Spinal cord (tissue), 10 donors: ENCODE data around the gene COQ4. TPM values are rescaled to one million over a fixed set of nuclear protein-coding genes. Genes with fewer than 3 reads are reported as not detected.

Experiments
- DNase-seq, 6 donors: peaks; one replicate each; pipeline versions ENCODE4 v3.0.0 to v3.0.0-alpha.2; 2013 to 2015; ENCODE audit warnings: low spot score in 6 of 6, low read depth in 4 of 6
- H3K27ac ChIP-seq: one replicate; pipeline ENCODE4 v1.5.1; 2013; ENCODE audit warnings: low read depth, low read length, control low read depth
- H3K27me3 ChIP-seq: one replicate; pipeline ENCODE4 v1.6.1; 2013; ENCODE audit warnings: low read length; ENCODE audit not compliant: control insufficient read depth, insufficient read depth
- H3K36me3 ChIP-seq: one replicate; pipeline ENCODE4 v1.6.1; 2013; ENCODE audit warnings: low read length; ENCODE audit not compliant: control insufficient read depth, insufficient read depth
- H3K4me1 ChIP-seq: one replicate; pipeline ENCODE4 v1.6.1; 2013; ENCODE audit warnings: low read length; ENCODE audit not compliant: control insufficient read depth, insufficient read depth
- H3K4me3 ChIP-seq: one replicate; pipeline ENCODE4 v1.5.1; 2013; ENCODE audit warnings: low read depth, low read length, control low read depth
- H3K9me3 ChIP-seq: one replicate; pipeline ENCODE4 v1.6.1; 2013; ENCODE audit warnings: low read length; ENCODE audit not compliant: control insufficient read depth, insufficient read depth
- WGBS: methylation state at CpG from one replicate; pipeline ENCODE4 v1.1.5; 2013; ENCODE audit warnings: missing lambda C conversion rate; ENCODE audit not compliant: insufficient coverage; 5-methylcytosine and 5-hydroxymethylcytosine counted together
- polyA plus RNA-seq, 2 donors: library from polyadenylated mRNA; unstranded; fragments of 120-200 nt; gene quantifications; one replicate each; pipeline ENCODE4 v1.2.1, GENCODE V29; 2013; ENCODE audit not compliant: insufficient read length in 2 of 2
- total RNA-seq, 2 donors: library from RNA; depleted of rRNA in 1 of 2; stranded (reverse); fragments of 120-200 nt in 1 of 2; fragments of >200 nt in 1 of 2; gene quantifications; one replicate each; pipeline versions ENCODE4 v1.2.3 to v1.2.4, GENCODE V29; 2013 to 2014
- donor health status: healthy.

The COQ4 gene
- total and polyA plus RNA-seq, 4 donors: 20.6 to 94.9 (median 66.7) TPM

DNA sequence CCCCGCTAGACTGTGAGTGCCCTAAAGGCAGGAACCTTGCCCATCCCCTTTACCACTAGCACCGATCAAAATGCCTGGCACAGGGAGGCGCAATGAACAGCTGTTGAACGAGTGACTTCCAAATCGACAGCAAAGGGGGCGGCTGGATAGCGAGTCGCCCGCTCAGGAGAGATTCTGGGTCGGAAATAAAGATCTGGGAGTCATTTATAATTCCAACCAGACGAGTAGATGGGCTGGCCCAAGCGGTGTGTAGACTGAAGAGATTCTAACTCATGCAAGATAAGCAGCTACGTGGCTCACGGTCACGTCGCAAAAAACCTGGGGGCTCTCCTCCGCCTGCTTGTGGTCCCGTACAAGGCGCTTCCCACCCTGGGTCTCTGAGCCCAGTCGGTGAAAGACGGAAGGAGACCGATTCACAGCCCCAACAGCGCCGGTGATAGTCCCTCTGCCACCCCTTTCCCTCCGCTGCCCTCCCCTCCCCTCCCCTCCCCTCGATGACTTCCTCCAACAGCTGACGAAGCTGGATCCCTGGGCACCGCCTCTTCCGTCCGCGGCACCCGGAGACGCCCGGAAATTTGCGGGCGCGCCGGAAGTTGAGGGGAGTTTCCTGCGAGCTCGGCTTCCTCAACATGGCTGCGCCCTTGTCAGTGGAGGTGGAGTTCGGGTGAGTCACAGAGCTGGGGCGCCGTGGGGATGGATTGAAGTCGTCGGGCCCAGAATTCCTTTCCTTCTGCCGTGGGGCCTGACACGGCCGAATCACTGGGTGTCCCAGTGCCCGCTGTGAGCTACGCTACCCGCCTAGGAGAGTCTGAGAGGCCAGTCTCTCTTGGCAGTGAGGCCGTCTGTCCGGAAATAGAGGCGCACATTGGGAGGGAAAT is 48.4 kb downstream of the COQ4 start, which contains the start of gene URM1:
TSS of gene URM1 (plus strand) at position 623 of the 878 bp plus-strand sequence. CDS start at position 630, 7 bp downstream.
- under 1% methylated on average over 48 of the region's 55 CpGs for WGBS
- H3K4me3 ChIP-seq: peak within 1 kb of the TSS; percentile 98
- H3K4me1 ChIP-seq: peaks cover 32% of the 10 kb centered on the region
- peak within 1 kb of the TSS; percentile 96 for H3K27ac ChIP-seq
- H3K36me3 ChIP-seq: peaks cover 14% of the 10 kb centered on the region
- no peaks in the 10 kb centered on the region for H3K27me3 ChIP-seq
- no peaks in the 10 kb centered on the region for H3K9me3 ChIP-seq
- peak in 4 of 6 donors; percentile 94 to 99 (median 97) for DNase-seq

DNA sequence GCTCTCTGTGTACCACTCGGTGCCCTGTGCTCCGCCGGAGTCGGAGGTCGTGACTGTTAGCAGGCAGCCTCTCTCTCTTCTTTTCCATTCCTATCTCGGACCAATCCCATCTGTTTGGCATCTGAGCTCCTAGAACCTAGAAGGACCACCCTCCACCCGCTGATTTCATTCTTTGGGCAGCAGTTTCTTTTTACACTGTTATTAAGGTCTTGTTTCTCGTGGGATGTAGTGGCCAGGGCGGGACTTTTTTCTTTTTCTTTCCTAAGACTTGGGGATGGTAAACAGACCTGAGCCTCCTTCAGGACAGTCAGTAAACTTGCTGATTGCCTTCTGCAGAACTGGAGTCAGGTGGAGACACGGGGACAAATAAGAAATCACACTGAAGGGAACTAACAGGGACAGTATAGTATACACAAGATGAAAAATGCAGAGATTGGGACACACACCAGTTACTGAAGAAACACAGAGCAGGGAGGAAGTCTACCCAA is 49.0 kb downstream of the COQ4 start:
- H3K27me3 ChIP-seq: no peaks in the 10 kb centered on the region
- peaks cover 35% of the 10 kb centered on the region for H3K4me1 ChIP-seq
- H3K27ac ChIP-seq: peak overlapping the region; percentile 96
- no peak for DNase-seq
- peak overlapping the region; percentile 98 for H3K4me3 ChIP-seq
- 0% methylated on average over 8 of the region's 10 CpGs for WGBS
- no peaks in the 10 kb centered on the region for H3K9me3 ChIP-seq
- H3K36me3 ChIP-seq: peaks cover 19% of the 10 kb centered on the region

DNA sequence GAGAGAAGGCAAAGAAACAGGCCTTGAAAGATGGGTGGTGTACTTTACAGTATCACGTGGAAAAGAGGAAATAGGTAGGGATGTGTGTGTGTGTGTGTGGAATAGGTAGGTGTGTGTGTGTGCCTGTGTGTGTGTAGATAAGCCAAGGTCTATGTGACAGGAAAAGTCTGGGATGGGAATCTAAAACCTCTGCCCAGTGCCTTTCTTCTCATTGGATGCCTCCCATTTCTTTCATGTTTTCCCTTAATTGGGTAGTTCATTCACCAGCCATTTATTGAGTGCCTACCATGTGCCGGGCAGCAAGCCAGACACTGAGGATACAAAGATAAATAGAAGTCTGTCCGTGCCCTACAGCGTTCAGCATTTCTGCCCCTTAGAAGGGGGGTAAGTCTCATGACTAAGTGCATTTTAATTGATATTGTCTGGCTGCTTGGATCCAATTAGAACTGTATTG is 49.6 kb downstream of the COQ4 start:
- WGBS: 57% methylated on average over 4 of the region's 4 CpGs
- peaks cover 35% of the 10 kb centered on the region for H3K4me1 ChIP-seq
- DNase-seq: peak in 1 of 6 donors; percentile 53

DNA sequence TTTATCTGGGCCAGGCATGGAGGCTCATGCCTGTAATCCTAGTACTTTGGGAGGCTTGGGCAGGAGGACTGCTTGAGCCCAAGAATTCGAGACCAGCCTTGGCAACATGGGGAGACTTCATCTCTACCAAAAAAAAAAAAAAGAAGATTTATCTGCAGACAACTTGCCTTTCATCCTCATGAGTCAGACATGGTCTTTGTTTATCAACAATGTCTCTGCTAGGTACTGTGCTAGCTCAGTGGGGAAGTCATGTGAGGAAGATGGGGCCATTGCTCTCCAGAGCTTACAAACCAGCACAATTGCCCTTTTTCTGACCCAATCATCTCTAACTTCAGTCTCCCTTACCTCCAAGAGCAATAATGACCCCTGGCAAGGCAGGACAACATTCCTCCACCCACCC is 50.1 kb downstream of the COQ4 start:
- DNase-seq: no peak
- no peak overlapping the region for H3K4me3 ChIP-seq
- peaks cover 22% of the 10 kb centered on the region for H3K36me3 ChIP-seq
- no CpG with 5 or more reads among the region's 1 CpG for WGBS
- no peak overlapping the region for H3K27ac ChIP-seq
- peaks cover 35% of the 10 kb centered on the region for H3K4me1 ChIP-seq
- no peaks in the 10 kb centered on the region for H3K27me3 ChIP-seq
- H3K9me3 ChIP-seq: no peaks in the 10 kb centered on the region

More for the DNA sequence above, 49.6 kb downstream of the COQ4 start:
- Histone ChIP-seq H3K36me3 (peaks cover 21% of the 10 kb centered on the region), H3K27ac (peak overlapping the region; percentile 96), H3K4me3 (peak overlapping the region; percentile 98), H3K9me3 (no peaks in the 10 kb centered on the region), H3K27me3 (no peaks in the 10 kb centered on the region)

- H3K27me3 ChIP-seq: no peaks in the 10 kb centered on the region
- DNase-seq: peak in 2 of 6 donors; percentile 47 to 67
- no peaks in the 10 kb centered on the region for H3K9me3 ChIP-seq
- no peak overlapping the region for H3K4me3 ChIP-seq
- peak overlapping the region; percentile 57 for H3K27ac ChIP-seq
- 73% methylated on average over 7 of the region's 9 CpGs for WGBS
- peaks cover 36% of the 10 kb centered on the region for H3K36me3 ChIP-seq
- H3K4me1 ChIP-seq: peaks cover 35% of the 10 kb centered on the region
Measured at GRCh38 chr9:128374221-128374675, 51.6 kb downstream of the COQ4 start.

DNA sequence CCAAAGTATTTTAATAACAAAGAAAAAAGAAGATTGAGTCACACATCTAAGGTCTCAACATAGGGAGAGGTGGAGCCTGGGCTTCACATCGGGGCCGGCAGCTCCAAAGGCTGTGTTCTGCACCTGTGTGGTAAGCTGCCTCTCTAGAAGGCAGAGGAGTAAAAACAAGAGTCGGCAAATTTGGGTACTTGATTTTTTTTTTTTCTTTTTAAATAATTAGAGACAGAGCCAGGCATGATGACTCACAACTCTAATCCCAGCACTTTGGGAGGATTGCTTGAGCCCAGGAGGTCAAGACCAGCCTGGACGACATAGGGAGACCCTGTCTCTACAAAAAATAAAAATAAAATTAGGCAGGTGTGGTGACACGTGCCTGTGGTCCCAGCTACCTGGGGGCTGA is 53.2 kb downstream of the COQ4 start:
- H3K9me3 ChIP-seq: no peaks in the 10 kb centered on the region
- no peak for DNase-seq
- WGBS: 90% methylated on average over 2 of the region's 5 CpGs
- no peak overlapping the region for H3K4me3 ChIP-seq
- peaks cover 26% of the 10 kb centered on the region for H3K4me1 ChIP-seq
- peaks cover 48% of the 10 kb centered on the region for H3K36me3 ChIP-seq
- H3K27me3 ChIP-seq: no peaks in the 10 kb centered on the region
- peak overlapping the region; percentile 40 for H3K27ac ChIP-seq

- peaks cover 51% of the 10 kb centered on the region for H3K36me3 ChIP-seq
- H3K27ac ChIP-seq: peak overlapping the region; percentile 81
- peaks cover 61% of the 10 kb centered on the region for H3K4me1 ChIP-seq
- H3K9me3 ChIP-seq: no peaks in the 10 kb centered on the region
- H3K4me3 ChIP-seq: no peak overlapping the region
- WGBS: 17% methylated on average over 3 of the region's 6 CpGs
- no peaks in the 10 kb centered on the region for H3K27me3 ChIP-seq
- DNase-seq: peak in 2 of 6 donors; percentile 81 to 86
Measured at GRCh38 chr9:128382261-128382660, 59.6 kb downstream of the COQ4 start.

- WGBS: 17% methylated on average over 8 of the region's 9 CpGs
- peaks cover 68% of the 10 kb centered on the region for H3K4me1 ChIP-seq
- H3K27ac ChIP-seq: peak overlapping the region; percentile 87
- peak in 2 of 6 donors; percentile 86 to 90 for DNase-seq
- no peak overlapping the region for H3K4me3 ChIP-seq
- H3K9me3 ChIP-seq: no peaks in the 10 kb centered on the region
- peaks cover 53% of the 10 kb centered on the region for H3K36me3 ChIP-seq
- no peaks in the 10 kb centered on the region for H3K27me3 ChIP-seq
Measured at GRCh38 chr9:128383007-128383753, 60.5 kb downstream of the COQ4 start.
